T-helper 2 cell treated with Interferon-gamma antibody and Interleukin-4, amounts not matched to agents 5 μg/mL and 100 μg/mL, for 36 hours (primary cell): Measurements from ENCODE around the gene HSD17B3.

ENCODE experiments used
- DNase-seq: peaks from one replicate; pipeline ENCODE4 v3.0.0; 2021; ENCODE audit warnings: low spot score
- H3K27ac Mint-ChIP-seq: one replicate; pipeline ENCODE4 v1.8.0; 2021; ENCODE audit warnings: mild to moderate bottlenecking, mixed read lengths
- H3K27me3 Mint-ChIP-seq: one replicate; pipeline ENCODE4 v1.8.0; 2021; ENCODE audit warnings: low read depth, mixed read lengths
- H3K36me3 Mint-ChIP-seq: one replicate; pipeline ENCODE4 v1.8.0; 2021; ENCODE audit warnings: low read depth, mixed read lengths
- H3K4me1 Mint-ChIP-seq: one replicate; pipeline ENCODE4 v1.8.0; 2021; ENCODE audit warnings: low read depth, mixed read lengths
- H3K4me3 Mint-ChIP-seq: one replicate; pipeline ENCODE4 v1.8.0; 2022; ENCODE audit warnings: mild to moderate bottlenecking, moderate library complexity, mixed read lengths
- H3K9me3 Mint-ChIP-seq: one replicate; pipeline ENCODE4 v1.8.0; 2021; ENCODE audit warnings: mixed read lengths

The HSD17B3 gene

DNA sequence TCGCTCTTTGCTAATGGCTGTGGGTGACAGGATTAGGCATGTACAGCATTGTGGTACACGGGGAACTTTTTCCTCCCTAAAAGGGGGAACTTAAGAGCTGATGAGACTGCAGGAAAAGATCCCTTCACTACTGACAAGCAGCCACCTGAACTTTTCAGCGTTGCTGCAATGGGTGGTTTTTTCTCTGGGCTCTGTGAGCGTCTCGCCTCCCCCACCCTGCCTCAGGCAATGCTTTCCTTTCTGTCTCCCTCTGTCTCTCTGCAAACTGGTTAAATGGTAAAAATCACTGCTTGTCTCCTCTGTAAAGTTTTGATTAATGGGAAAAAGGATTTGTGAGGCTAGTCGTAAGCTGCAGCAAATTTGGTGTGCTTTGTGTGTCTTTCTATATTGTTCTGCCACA lies 20.3 kb downstream of the HSD17B3 start:
- peaks cover 18% of the 10 kb centered on the region for H3K9me3 Mint-ChIP-seq
- H3K27ac Mint-ChIP-seq, result no peak overlapping the region
- H3K36me3 Mint-ChIP-seq, result no peaks in the 10 kb centered on the region
- no peaks in the 10 kb centered on the region for H3K27me3 Mint-ChIP-seq
- DNase-seq, result no peak
- H3K4me3 Mint-ChIP-seq, result no peak overlapping the region
- H3K4me1 Mint-ChIP-seq, result no peaks in the 10 kb centered on the region

DNA sequence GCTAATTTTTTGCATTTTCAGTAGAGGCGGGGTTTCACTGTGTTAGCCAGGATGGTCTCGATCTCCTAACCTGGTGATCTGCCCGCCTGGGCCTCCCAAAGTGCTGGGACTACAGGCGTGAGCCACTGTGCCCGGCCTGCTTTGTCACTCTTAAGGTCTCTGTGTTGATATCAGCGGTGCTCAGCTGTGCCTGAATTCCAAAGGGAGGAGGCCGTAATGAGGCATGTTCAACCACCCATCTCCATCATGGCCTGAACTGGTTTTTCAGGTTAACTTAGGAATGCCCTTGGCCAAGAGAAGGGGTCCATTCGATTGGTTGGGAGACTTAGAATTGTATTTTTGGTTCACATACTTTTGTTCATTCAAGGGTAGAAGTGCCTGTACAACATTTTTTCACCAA lies 22.0 kb downstream of the HSD17B3 start:
- H3K4me3 Mint-ChIP-seq, result no peak overlapping the region
- no peak for DNase-seq
- H3K27ac Mint-ChIP-seq, result no peak overlapping the region
- H3K9me3 Mint-ChIP-seq, result peaks cover 17% of the 10 kb centered on the region
- no peaks in the 10 kb centered on the region for H3K36me3 Mint-ChIP-seq
- no peaks in the 10 kb centered on the region for H3K27me3 Mint-ChIP-seq
- H3K4me1 Mint-ChIP-seq, result no peaks in the 10 kb centered on the region

DNA sequence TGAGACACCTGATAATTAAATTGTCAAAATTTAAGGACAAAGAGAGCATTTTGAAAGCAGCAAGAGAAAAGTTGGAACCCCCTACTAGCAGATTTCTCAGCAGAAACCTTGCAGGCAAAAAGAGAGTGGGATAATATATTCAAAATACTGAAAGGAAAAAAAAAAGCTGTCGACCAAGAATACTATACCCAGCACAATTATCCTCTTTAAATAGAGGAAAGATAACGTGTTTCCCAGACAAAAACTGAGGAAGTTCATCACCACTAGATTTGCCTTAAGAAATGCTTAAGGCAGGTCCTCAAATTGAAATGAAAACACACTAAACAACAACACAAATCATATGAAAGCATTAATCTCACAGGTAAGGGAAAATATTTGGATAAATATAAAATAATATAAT lies 27.0 kb downstream of the HSD17B3 start:
- Mint-ChIP-seq H3K27me3 (peaks cover 5% of the 10 kb centered on the region), H3K4me3 (no peak overlapping the region), H3K27ac (no peak overlapping the region), H3K36me3 (peaks cover 4% of the 10 kb centered on the region), H3K9me3 (peaks cover 24% of the 10 kb centered on the region), H3K4me1 (no peaks in the 10 kb centered on the region)
- no peak for DNase-seq

DNA sequence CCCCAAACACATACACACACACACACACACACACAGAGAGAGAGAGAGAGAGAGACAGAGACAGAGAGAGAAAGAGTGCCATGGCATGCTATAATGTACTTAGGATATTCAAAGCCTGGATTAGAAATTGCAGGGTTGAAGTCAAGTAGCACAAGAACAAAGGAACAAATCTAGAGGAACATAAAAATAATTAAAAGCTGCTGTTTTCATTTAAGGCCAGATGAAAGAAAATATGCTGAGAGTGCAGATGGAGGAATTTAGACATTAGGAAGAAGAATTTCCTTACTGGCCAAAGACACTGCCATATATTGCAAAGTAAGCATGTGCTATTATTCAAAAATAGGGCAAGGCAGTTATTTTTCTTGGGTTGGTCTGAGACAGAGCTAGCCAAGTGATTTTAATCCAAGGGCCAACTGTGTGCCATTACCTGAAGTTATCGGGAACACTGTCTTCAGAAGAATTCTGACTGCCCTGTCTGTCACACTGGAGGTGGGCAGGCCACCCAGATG lies 31.7 kb downstream of the HSD17B3 start:
- Mint-ChIP-seq H3K27me3 (peaks cover 11% of the 10 kb centered on the region), H3K4me3 (no peak overlapping the region), H3K9me3 (peaks cover 18% of the 10 kb centered on the region), H3K4me1 (no peaks in the 10 kb centered on the region), H3K36me3 (peaks cover 4% of the 10 kb centered on the region), H3K27ac (no peak overlapping the region)
- DNase-seq, result no peak

DNA sequence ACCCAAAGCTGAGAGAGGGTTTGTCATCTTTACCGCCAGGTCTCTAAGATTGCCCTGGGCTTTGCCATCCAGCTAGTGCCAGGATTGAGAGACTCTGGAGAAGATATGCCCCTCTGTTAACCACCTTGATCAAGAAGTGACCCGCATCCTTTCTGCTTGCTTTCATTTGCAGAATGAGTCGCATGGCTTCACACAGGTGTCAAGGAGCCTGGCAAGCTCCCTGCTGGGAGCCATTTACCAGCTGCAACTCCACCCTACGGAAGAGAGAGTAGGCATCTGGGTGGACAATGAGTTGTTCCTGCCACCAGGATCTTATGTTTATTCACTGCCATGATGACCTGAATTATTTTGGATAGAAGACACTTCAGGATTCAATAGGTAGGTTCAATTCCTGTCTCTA lies 43.0 kb downstream of the HSD17B3 start:
- no peak for DNase-seq
- no peak overlapping the region for H3K4me3 Mint-ChIP-seq
- peaks cover 11% of the 10 kb centered on the region for H3K27me3 Mint-ChIP-seq
- peaks cover 6% of the 10 kb centered on the region for H3K4me1 Mint-ChIP-seq
- H3K27ac Mint-ChIP-seq, result no peak overlapping the region
- no peaks in the 10 kb centered on the region for H3K9me3 Mint-ChIP-seq
- H3K36me3 Mint-ChIP-seq, result no peaks in the 10 kb centered on the region

DNA sequence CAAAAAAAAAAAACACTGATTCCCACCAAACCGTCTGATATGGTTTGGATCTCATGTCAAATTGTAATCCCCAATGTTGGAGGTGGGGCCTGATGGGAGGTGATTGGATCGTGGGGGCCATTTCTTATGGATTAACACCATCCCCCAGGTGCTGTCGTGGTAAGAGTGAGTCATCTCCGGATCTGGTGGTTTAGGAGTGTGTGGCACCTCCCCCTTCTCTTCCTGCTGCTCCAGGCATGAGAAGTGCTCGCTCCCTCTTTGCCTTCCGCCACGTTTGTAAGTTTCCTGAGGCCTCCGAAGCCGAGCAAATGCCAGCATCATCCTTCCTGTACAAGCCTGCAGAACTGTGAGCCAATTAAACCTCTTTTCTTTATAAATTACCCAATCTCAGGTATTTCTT lies 45.2 kb downstream of the HSD17B3 start:
- H3K27me3 Mint-ChIP-seq, result peaks cover 15% of the 10 kb centered on the region
- no peak overlapping the region for H3K27ac Mint-ChIP-seq
- peaks cover 6% of the 10 kb centered on the region for H3K4me1 Mint-ChIP-seq
- H3K9me3 Mint-ChIP-seq, result no peaks in the 10 kb centered on the region
- H3K4me3 Mint-ChIP-seq, result no peak overlapping the region
- DNase-seq, result no peak
- H3K36me3 Mint-ChIP-seq, result no peaks in the 10 kb centered on the region

DNA sequence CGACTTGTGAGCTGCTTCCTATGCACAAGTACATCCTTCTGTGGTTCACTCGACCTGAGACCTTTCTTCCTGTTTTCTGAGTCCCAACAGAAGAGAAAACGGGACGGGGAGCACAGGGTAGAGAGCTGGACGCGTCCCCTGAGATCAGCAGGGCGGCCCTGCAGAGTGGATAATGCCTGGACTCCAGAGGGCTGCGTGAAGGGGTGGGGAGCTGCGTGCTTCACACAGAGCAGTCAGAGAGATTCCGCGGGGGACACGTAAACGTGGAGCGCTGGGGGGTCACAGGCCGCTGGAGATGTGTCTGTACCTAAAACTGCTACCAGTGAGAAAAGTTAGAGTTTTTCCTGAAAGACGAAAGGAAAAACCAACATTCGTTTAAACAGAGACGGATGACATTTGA lies 46.3 kb downstream of the HSD17B3 start:
- no peak overlapping the region for H3K27ac Mint-ChIP-seq
- no peak overlapping the region for H3K4me3 Mint-ChIP-seq
- H3K27me3 Mint-ChIP-seq, result peaks cover 20% of the 10 kb centered on the region
- no peaks in the 10 kb centered on the region for H3K36me3 Mint-ChIP-seq
- H3K4me1 Mint-ChIP-seq, result peaks cover 6% of the 10 kb centered on the region
- DNase-seq, result no peak
- no peaks in the 10 kb centered on the region for H3K9me3 Mint-ChIP-seq

DNA sequence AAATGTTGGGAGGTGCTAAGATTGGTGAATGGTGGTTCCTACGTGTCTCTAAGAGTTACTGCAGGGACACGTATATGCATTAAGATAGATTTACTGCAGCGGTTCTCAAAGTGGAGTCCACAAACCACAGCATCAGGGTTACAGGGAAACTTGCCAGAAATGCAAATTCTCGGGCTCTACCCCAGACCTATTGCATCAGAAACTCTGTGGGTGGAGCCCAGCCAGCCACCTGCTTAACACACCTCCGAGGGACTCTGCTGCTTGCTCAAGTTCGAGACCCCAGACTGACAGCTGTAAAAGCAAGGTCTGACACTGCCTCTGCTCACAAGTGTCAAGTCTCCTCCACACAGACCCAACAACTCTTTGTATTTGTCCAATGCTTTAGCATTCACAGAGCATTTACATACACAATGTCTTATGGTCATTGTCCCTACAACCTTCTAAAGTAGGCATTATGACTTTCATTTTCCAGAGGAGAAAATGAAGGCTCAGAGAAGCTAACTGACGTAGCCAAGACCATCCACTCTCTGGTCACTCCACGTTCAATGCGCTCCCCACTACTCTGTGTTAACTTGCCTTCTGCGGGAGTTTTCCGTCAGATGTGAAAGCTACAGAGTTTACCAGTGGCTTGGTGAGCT lies 48.8 kb downstream of the HSD17B3 start:
- peaks cover 6% of the 10 kb centered on the region for H3K4me1 Mint-ChIP-seq
- no peak overlapping the region for H3K27ac Mint-ChIP-seq
- no peaks in the 10 kb centered on the region for H3K9me3 Mint-ChIP-seq
- peaks cover 26% of the 10 kb centered on the region for H3K27me3 Mint-ChIP-seq
- H3K36me3 Mint-ChIP-seq, result no peaks in the 10 kb centered on the region
- no peak for DNase-seq
- H3K4me3 Mint-ChIP-seq, result no peak overlapping the region

DNA sequence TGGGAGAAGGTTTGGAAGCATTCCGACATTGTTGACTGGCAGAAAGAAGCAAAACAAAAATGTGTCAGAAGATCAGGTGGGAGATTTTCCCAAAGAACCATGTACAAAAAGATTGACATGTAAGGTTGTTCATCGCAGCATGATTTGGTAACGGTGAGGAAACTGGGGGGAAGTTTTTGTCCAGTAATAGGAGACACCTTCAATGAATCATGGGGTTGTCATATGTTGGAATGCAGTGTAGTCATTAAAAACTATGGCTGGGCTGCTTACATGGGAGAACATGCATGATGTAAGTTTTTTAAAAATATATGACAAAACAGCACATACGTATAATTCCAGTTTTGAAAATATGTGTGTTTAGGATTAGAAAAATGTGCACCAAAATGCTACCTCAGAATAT lies 50.5 kb downstream of the HSD17B3 start:
- Mint-ChIP-seq H3K4me1 (no peaks in the 10 kb centered on the region), H3K36me3 (no peaks in the 10 kb centered on the region), H3K27ac (no peak overlapping the region), H3K27me3 (peaks cover 26% of the 10 kb centered on the region), H3K9me3 (no peaks in the 10 kb centered on the region), H3K4me3 (no peak overlapping the region)
- DNase-seq, result no peak

DNA sequence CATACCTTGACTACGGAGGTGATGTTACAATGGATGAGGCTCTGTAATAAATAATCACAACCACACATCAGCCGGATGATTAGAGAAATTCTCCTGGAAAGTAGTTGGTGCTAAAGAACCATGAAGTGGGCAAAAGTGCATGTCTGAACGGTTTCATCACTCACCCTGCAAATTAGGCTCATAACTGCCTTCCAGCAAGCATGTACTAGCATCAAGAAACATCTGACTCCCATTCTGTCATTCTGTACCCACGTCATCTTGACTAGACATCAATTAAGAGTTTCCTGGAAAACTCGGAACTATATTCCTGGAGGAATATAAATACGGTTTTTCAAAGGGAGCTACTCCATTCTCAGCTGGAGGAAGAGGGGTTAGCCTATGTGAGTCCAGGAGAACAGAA lies 52.2 kb downstream of the HSD17B3 start:
- H3K27ac Mint-ChIP-seq, result no peak overlapping the region
- no peak for DNase-seq
- H3K36me3 Mint-ChIP-seq, result no peaks in the 10 kb centered on the region
- H3K9me3 Mint-ChIP-seq, result no peaks in the 10 kb centered on the region
- peaks cover 30% of the 10 kb centered on the region for H3K27me3 Mint-ChIP-seq
- no peak overlapping the region for H3K4me3 Mint-ChIP-seq
- H3K4me1 Mint-ChIP-seq, result no peaks in the 10 kb centered on the region

DNA sequence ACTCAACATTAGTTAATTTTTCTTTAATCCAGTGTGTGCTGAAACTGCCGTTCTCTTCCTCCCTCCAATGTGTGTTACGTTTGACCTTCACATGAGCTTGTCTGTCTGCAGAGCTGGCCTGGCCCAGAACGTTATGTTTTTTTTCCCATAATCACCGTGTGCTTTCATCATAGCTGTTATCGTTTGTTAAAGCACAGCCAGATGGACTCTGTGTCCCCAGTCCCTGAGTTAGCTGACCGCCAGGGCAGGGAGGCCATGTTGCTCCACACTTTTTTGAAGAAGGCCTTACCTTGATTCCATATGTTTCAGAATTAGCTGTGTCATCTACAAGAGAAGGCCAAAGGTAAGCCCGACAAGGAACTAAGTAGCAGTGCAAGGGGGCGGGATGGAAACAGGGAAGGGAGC lies 55.7 kb downstream of the HSD17B3 start:
- peaks cover 42% of the 10 kb centered on the region for H3K27me3 Mint-ChIP-seq
- H3K27ac Mint-ChIP-seq, result no peak overlapping the region
- DNase-seq, result no peak
- peaks cover 1% of the 10 kb centered on the region for H3K4me1 Mint-ChIP-seq
- no peaks in the 10 kb centered on the region for H3K36me3 Mint-ChIP-seq
- H3K4me3 Mint-ChIP-seq, result no peak overlapping the region
- H3K9me3 Mint-ChIP-seq, result no peaks in the 10 kb centered on the region

DNA sequence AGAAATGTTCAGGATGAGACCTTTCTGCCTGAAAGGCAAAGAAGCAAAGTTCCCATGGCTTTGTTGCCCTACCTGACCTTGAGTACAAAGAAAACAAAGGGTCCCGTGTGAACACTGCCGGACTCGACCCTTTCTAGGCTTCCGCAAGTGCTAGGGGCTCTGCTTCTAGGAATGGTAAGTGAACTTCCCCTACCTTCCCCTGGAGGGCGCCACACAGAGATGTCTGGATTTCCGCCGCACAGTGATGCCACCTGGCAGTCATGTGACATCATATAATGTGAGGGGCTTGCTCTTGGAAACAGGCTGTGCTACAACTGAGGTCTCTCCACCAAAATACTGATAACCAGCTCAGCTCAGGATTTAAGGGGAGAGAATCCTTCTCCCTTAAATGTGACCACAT lies 56.6 kb downstream of the HSD17B3 start:
- H3K9me3 Mint-ChIP-seq, result no peaks in the 10 kb centered on the region
- no peak overlapping the region for H3K27ac Mint-ChIP-seq
- no peak overlapping the region for H3K4me3 Mint-ChIP-seq
- DNase-seq, result no peak
- peaks cover 44% of the 10 kb centered on the region for H3K27me3 Mint-ChIP-seq
- H3K36me3 Mint-ChIP-seq, result no peaks in the 10 kb centered on the region
- peaks cover 10% of the 10 kb centered on the region for H3K4me1 Mint-ChIP-seq

DNA sequence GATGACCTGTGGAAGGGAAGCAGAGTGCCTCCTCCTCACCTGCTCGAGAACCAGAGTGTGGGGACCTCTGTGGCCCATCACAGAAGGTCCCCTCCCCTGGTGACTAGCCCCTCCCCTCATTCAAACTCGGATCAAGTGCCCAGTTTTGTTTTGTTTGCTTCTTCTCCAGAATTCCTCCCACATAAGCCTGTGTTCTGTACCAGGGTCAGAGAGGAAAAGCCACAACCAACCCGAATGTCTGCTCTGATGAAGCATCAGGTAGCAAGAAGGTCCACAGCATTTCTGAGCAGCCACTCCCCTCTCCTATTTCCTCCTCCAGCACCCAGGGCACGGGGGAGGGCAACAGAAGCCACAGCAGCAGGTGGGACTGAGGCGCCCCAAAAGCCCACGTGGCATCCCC lies 58.2 kb downstream of the HSD17B3 start:
- no peak overlapping the region for H3K27ac Mint-ChIP-seq
- no peak overlapping the region for H3K4me3 Mint-ChIP-seq
- no peaks in the 10 kb centered on the region for H3K36me3 Mint-ChIP-seq
- no peak for DNase-seq
- H3K27me3 Mint-ChIP-seq, result peaks cover 54% of the 10 kb centered on the region
- H3K4me1 Mint-ChIP-seq, result peaks cover 10% of the 10 kb centered on the region
- H3K9me3 Mint-ChIP-seq, result no peaks in the 10 kb centered on the region

DNA sequence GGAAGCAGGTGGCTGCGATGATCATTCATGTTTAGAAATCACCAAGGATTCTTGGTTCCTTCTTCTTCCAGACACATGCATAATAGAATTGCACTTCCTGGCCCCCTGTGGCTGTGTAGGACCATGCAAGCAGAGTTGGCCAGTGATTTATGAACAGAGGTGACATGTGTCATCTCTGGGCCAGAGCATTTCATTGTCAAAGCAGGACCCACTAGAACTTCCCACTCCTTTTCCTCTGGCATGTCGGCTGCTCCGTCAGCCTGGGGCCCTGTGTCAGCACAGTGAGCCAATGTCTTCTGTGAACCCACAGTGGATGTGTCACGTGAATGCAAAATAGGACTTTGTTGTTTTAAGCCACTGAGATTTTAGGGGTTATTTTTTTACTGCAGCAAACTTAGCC lies 59.2 kb downstream of the HSD17B3 start:
- no peak for DNase-seq
- Mint-ChIP-seq H3K36me3 (no peaks in the 10 kb centered on the region), H3K9me3 (no peaks in the 10 kb centered on the region), H3K4me3 (no peak overlapping the region), H3K27ac (no peak overlapping the region), H3K4me1 (peaks cover 10% of the 10 kb centered on the region), H3K27me3 (peaks cover 52% of the 10 kb centered on the region)

DNA sequence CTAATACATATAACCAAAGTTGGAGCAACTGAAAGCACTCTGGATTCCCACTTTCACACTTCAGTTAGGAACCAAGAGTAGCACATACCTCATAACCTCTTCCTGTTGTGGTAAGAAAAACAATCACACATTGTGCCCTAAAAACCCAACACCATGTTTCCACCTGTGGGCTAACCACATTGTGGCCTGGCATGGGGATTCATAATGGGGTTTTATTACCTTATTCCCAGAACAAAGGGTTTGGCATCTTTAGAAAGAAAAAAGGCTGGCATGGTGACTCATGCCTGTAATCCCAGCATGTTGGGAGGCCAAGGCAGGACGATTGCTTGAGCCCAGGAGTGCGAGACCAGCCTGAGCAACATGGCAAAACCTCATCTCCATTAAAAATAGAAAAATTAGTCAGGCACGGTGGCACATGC lies 60.6 kb downstream of the HSD17B3 start:
- Mint-ChIP-seq H3K4me1 (peaks cover 10% of the 10 kb centered on the region), H3K4me3 (no peak overlapping the region), H3K9me3 (no peaks in the 10 kb centered on the region), H3K27ac (no peak overlapping the region), H3K36me3 (no peaks in the 10 kb centered on the region), H3K27me3 (peaks cover 59% of the 10 kb centered on the region)
- peak; percentile 64 for DNase-seq
